ENCODE data around the gene SIN3B. TPM values are rescaled to one million over a fixed set of nuclear protein-coding genes. Genes with fewer than 3 reads are reported as not detected.

Gene SIN3B
- total and polyA plus RNA-seq, 9 of the 15 experiments (the other 6 are each of a cell fraction or from before 2014, with no cell fraction given): 0.51 to 34.2 (median 14.3) TPM

- ChIA-PET CTCF (ENCODE audit: low intra/inter-chr PET ratio) (no interaction called here), POLR2A (interaction anchor here (0.8 kb wide), 1 partner anchor 11 kb away, joined by 4 read pairs; the partner anchor contains the start of gene F2RL3)
- FAIRE-seq (no peak), ATAC-seq (no peak), DNase-seq (ENCODE audit: extremely low read depth in 1 of 4, low spot score in 3 of 4) (no peak)
- peaks cover 51% of the 10 kb centered on the region; the same call in 2 of the 3 replicates for H3K36me3 ChIP-seq (ENCODE audit: control insufficient read depth, insufficient read depth, low read length)
- in situ Hi-C loops (cut with MboI) (no loop called here), intact Hi-C loops (cut with micrococcal nuclease) (no loop called here)
- H3K79me2 ChIP-seq (ENCODE audit: control insufficient read depth, insufficient read depth, low read length): peaks cover 11% of the 10 kb centered on the region; the same call in 2 of the 3 replicates
- H2AFZ ChIP-seq (ENCODE audit: low read depth, low read length): no peak overlapping the region
- no peak overlapping the region for H3K27ac ChIP-seq (ENCODE audit: extremely low read depth, low read depth, low read length)
- no peak overlapping the region for H3K4me3 ChIP-seq
- H4K20me1 ChIP-seq (replicated peaks; ENCODE audit: control insufficient read depth, insufficient read depth, low read length): no peaks in the 10 kb centered on the region
- H3K9me3 ChIP-seq (replicated peaks; ENCODE audit: control insufficient read depth, insufficient read depth, low read depth, low read length): peaks cover 18% of the 10 kb centered on the region
- no peaks in the 10 kb centered on the region for H3K9me1 ChIP-seq (ENCODE audit: control insufficient read depth, insufficient read depth, low read length)
- H3K4me1 ChIP-seq (replicated peaks in 1 of 2; ENCODE audit: control insufficient read depth in 2 of 2, insufficient read depth in 2 of 2, low read length in 2 of 2): peaks cover 0 to 12% of the 10 kb centered on the region in 2 experiments; a peak in 2 of 5 replicates
- no peak overlapping the region for H3K4me2 ChIP-seq (ENCODE audit: insufficient read depth, low read length)
- H3K9ac ChIP-seq (ENCODE audit: insufficient read depth in 1 of 2, low read depth in 2 of 2, low read length in 2 of 2): no peak overlapping the region
- WGBS (ENCODE audit: insufficient coverage, low coverage, missing lambda C conversion rate): 95% methylated on average over 37 of the region's 55 CpGs
- BruUV-seq (replicated peaks): no TSS peak
- no peaks in the 10 kb centered on the region for H3K27me3 ChIP-seq (ENCODE audit: control insufficient read depth in 2 of 2, insufficient read depth in 2 of 2, low read length in 2 of 2)
- TF ChIP-seq HDAC3 (IDR thresholded peaks at IDR 0.05; ENCODE audit: borderline replicate concordance, partially characterized antibody) (no peak), KDM4B (IDR thresholded peaks at IDR 0.05; ENCODE audit: borderline replicate concordance in 2 of 2, low read depth in 1 of 2) (no peak), GABPB1 (CRISPR knock-in tag; IDR thresholded peaks at IDR 0.05) (no peak), POLR2G (IDR thresholded peaks at IDR 0.05; ENCODE audit: low read depth, low read length) (peak; percentile 32; the same call in 1 of the 2 replicates), BMI1 (IDR thresholded peaks at IDR 0.05; ENCODE audit: low read length) (no peak), HMG20B (CRISPR knock-in tag; IDR thresholded peaks at IDR 0.05) (no peak)
- TF ChIP-seq, protein P1, sequence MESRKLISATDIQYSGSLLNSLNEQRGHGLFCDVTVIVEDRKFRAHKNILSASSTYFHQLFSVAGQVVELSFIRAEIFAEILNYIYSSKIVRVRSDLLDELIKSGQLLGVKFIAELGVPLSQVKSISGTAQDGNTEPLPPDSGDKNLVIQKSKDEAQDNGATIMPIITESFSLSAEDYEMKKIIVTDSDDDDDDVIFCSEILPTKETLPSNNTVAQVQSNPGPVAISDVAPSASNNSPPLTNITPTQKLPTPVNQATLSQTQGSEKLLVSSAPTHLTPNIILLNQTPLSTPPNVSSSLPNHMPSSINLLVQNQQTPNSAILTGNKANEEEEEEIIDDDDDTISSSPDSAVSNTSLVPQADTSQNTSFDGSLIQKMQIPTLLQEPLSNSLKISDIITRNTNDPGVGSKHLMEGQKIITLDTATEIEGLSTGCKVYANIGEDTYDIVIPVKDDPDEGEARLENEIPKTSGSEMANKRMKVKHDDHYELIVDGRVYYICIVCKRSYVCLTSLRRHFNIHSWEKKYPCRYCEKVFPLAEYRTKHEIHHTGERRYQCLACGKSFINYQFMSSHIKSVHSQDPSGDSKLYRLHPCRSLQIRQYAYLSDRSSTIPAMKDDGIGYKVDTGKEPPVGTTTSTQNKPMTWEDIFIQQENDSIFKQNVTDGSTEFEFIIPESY (CRISPR knock-in tag; IDR thresholded peaks at IDR 0.05): peak; percentile 40; the same call in 1 of the 2 replicates
These were observed 49.2 kb downstream of the SIN3B start for GRCh38 chr19:16878181-16878965.
